Measurements from ENCODE around the gene CYP17A1. TPM values are rescaled to one million over a fixed set of nuclear protein-coding genes. Genes with fewer than 3 reads are reported as not detected.

CYP17A1 gene, protein sequence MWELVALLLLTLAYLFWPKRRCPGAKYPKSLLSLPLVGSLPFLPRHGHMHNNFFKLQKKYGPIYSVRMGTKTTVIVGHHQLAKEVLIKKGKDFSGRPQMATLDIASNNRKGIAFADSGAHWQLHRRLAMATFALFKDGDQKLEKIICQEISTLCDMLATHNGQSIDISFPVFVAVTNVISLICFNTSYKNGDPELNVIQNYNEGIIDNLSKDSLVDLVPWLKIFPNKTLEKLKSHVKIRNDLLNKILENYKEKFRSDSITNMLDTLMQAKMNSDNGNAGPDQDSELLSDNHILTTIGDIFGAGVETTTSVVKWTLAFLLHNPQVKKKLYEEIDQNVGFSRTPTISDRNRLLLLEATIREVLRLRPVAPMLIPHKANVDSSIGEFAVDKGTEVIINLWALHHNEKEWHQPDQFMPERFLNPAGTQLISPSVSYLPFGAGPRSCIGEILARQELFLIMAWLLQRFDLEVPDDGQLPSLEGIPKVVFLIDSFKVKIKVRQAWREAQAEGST
- total RNA-seq = 1 to 10 TPM in 2 of 4 donors, under 1 TPM in 1, not detected in 1; 0.83 to 3.6 (median 1.6) TPM

DNA sequence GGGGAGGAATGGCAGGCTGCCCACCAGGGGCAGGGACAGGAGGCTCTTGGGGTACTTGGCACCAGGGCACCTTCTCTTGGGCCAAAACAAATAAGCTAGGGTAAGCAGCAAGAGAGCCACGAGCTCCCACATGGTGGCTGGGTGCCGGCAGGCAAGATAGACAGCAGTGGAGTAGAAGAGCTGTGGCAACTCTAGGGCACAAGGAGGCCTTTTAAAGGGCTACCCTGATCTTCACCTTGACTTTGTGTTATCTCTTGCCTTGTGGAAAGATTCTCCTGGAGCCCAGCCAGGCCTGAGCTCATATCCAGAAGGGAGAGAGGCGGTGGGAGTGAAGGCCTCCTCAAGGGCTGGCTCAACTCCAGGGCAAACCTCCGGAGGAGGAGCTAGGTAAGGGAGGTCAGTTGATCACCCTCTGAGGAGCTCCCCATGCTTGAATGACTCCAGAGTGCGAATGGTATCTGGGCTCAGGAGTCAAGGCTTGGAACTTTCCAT lies at the start of gene CYP17A1:
TSS of gene CYP17A1 (minus strand) at position 184 of the 492 bp plus-strand sequence. CDS start at position 132, 52 bp downstream.
- no peaks in the 10 kb centered on the region for H3K36me3 ChIP-seq
- intact Hi-C loops (cut with DNase I; ENCODE audit: low total_unique reads) = no loop called here
- no peak within 1 kb of the TSS for H3K4me3 ChIP-seq
- DNase-seq = peak; percentile 50 to 55
- no peaks in the 10 kb centered on the region for H3K9me3 ChIP-seq
- H3K4me1 ChIP-seq = no peaks in the 10 kb centered on the region
- H3K27me3 ChIP-seq = no peaks in the 10 kb centered on the region
- TF ChIP-seq, protein P1, sequence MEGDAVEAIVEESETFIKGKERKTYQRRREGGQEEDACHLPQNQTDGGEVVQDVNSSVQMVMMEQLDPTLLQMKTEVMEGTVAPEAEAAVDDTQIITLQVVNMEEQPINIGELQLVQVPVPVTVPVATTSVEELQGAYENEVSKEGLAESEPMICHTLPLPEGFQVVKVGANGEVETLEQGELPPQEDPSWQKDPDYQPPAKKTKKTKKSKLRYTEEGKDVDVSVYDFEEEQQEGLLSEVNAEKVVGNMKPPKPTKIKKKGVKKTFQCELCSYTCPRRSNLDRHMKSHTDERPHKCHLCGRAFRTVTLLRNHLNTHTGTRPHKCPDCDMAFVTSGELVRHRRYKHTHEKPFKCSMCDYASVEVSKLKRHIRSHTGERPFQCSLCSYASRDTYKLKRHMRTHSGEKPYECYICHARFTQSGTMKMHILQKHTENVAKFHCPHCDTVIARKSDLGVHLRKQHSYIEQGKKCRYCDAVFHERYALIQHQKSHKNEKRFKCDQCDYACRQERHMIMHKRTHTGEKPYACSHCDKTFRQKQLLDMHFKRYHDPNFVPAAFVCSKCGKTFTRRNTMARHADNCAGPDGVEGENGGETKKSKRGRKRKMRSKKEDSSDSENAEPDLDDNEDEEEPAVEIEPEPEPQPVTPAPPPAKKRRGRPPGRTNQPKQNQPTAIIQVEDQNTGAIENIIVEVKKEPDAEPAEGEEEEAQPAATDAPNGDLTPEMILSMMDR (IDR thresholded peaks at IDR 0.05) = no peak
- H3K27ac ChIP-seq = no peak within 1 kb of the TSS

DNA sequence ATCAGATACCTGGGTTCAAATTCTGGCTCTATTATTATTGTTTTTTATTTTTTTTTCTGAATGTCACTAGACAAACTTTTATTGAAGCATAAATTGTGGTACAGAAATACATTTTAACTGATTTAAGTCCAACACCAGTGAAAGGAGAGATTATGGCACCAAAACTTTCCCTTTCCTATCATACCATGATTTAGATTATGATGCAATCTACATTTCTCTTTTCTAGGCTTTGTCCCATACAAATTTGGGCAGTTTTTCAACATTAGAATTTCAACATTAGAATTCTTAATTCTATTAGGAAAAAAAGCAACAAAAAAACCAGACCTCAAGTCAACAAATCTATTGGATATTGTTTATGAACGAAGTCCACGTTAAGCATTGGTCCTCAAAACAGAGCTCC lies 43.0 kb upstream of the CYP17A1 start:
- H3K36me3 ChIP-seq = no peaks in the 10 kb centered on the region
- DNase-seq = no peak
- no peak overlapping the region for H3K27ac ChIP-seq
- H3K27me3 ChIP-seq = no peaks in the 10 kb centered on the region
- H3K9me3 ChIP-seq = no peaks in the 10 kb centered on the region
- intact Hi-C loops (cut with DNase I; ENCODE audit: low total_unique reads) = no loop called here
- no peaks in the 10 kb centered on the region for H3K4me1 ChIP-seq
- TF ChIP-seq, protein P1 (IDR thresholded peaks at IDR 0.05) = no peak
- TF ChIP-seq POLR2A (IDR thresholded peaks at IDR 0.05) = no peak
- H3K4me3 ChIP-seq = no peak overlapping the region

DNA sequence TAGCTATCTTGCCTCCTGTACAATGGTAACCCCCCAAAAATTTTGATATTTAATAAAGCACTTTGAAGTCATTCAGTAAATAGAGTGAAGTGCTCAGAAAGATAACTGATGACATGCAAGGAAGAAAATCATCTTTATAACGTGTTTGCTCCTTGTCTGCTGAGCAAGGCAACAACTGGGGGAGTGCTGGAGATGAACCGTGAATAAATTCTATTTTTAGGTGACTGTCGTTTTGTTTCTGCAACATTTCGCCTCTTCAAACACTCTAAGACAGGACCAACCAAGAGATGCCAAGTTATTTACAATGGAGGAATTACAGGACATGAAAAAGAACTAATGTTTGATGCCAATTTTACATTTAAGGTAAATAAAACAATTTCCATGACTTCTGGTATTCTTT lies 41.4 kb upstream of the CYP17A1 start:
- Histone ChIP-seq H3K36me3 (no peaks in the 10 kb centered on the region), H3K27me3 (no peaks in the 10 kb centered on the region), H3K9me3 (no peaks in the 10 kb centered on the region), H3K27ac (peak overlapping the region in 1 of 2 donors; percentile 14), H3K4me3 (no peak overlapping the region), H3K4me1 (no peaks in the 10 kb centered on the region)
- DNase-seq = no peak
- TF ChIP-seq, protein P1 (IDR thresholded peaks at IDR 0.05) = no peak
- TF ChIP-seq POLR2A (IDR thresholded peaks at IDR 0.05) = no peak
- intact Hi-C loops (cut with DNase I; ENCODE audit: low total_unique reads) = no loop called here

DNA sequence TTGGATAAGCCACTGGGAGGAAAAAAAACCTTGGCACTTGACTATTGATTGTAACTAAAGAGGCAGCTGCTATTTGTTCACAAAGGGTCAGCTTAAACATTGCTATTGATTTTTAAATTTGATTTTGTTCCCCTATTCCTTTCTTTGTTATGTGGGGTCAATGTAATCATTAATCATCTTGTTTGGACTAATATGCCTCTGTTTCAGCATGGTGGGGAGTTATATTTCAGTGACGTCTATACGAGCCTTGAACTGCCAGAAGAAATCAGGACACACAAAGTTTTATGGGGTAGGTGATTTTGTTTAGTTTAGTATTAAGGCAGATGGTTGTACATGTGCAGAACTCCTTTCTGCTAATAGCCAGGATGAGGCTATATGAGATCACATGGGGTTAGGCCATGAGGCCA lies 39.5 kb upstream of the CYP17A1 start:
- no peaks in the 10 kb centered on the region for H3K36me3 ChIP-seq
- TF ChIP-seq POLR2A (IDR thresholded peaks at IDR 0.05) = no peak
- TF ChIP-seq, protein P1 (IDR thresholded peaks at IDR 0.05) = no peak
- DNase-seq = no peak

DNA sequence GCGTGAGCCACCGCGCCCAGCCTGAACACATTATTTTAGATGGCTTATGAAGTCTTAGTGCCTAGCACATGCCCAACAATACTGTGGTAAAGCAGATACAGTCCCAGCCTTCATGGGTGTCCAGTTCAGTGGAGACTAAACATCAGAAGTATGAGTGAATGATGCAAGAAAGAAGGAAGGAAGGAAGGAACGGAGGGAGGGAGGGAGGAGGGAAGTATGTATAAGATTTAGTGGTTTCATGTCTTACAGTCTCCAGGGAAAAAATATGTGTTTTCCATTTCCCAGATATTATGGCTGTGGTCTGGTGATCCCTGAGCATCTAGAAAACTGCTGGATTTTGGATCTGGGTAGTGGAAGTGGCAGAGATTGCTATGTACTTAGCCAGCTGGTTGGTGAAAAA lies 35.0 kb upstream of the CYP17A1 start:
- no peak for DNase-seq
- Histone ChIP-seq H3K9me3 (no peaks in the 10 kb centered on the region), H3K4me3 (no peak overlapping the region), H3K27me3 (no peaks in the 10 kb centered on the region), H3K27ac (no peak overlapping the region), H3K4me1 (peaks cover 0 to 6% of the 10 kb centered on the region in 2 donors), H3K36me3 (no peaks in the 10 kb centered on the region)
- intact Hi-C loops (cut with DNase I; ENCODE audit: low total_unique reads) = no loop called here
- no peak for TF ChIP-seq POLR2A (IDR thresholded peaks at IDR 0.05)

More for the DNA sequence above, 39.5 kb upstream of the CYP17A1 start:
- Histone ChIP-seq H3K27me3 (no peaks in the 10 kb centered on the region), H3K27ac (no peak overlapping the region), H3K4me3 (no peak overlapping the region), H3K9me3 (no peaks in the 10 kb centered on the region), H3K4me1 (no peaks in the 10 kb centered on the region)
- intact Hi-C loops (cut with DNase I; ENCODE audit: low total_unique reads) = no loop called here
